PFSK-1 (cell line): ENCODE measurements around the gene CENPP.

Experiments used
- FOXP2 ChIP-seq: optimal IDR thresholded peaks from 2 replicates; pipeline ENCODE3; 2011; ENCODE audit warnings: borderline replicate concordance, control low read depth, inconsistent platforms; ENCODE audit not compliant: insufficient read depth; ENCODE audit errors: extremely low read length, extremely low read depth
- POLR2AphosphoS5 ChIP-seq: IDR thresholded peaks from 2 replicates; pipeline ENCODE4 v1.6.1; 2012; ENCODE audit warnings: low read depth, mild to moderate bottlenecking, control low read depth, low read length, moderate library complexity
- REST ChIP-seq, 2 experiments: IDR thresholded peaks; 2 replicates each; pipeline versions ENCODE4 v1.6.1 to v1.8.0; 2011 to 2012; ENCODE audit warnings: low read depth in 2 of 2, low read length in 2 of 2, control low read depth in 1 of 2, inconsistent platforms in 1 of 2, mild to moderate bottlenecking in 1 of 2, moderate library complexity in 1 of 2; ENCODE audit not compliant: insufficient read depth in 1 of 2
- SIN3A ChIP-seq: IDR thresholded peaks from 2 replicates; pipeline ENCODE4 v1.6.1; 2012; ENCODE audit warnings: mild to moderate bottlenecking, low read length, moderate library complexity, borderline replicate concordance; ENCODE audit not compliant: insufficient read depth
- TAF1 ChIP-seq: IDR thresholded peaks from 2 replicates; pipeline ENCODE4 v1.6.1; 2012; ENCODE audit warnings: low read length, control low read depth, borderline replicate concordance; ENCODE audit not compliant: insufficient read depth

Gene CENPP

GRCh38 chr9:92483627-92484545, 158.1 kb downstream of the CENPP start:
- TF ChIP-seq SIN3A (no peak), REST (IDR thresholded peaks at IDR 0.05; ENCODE audit: insufficient read depth in 1 of 2, low read depth in 2 of 2, low read length in 2 of 2) (no peak), TAF1 (no peak), POLR2AphosphoS5 (no peak), FOXP2 (no peak)

- TF ChIP-seq SIN3A: no peak
- no peak for TF ChIP-seq TAF1
- no peak for TF ChIP-seq POLR2AphosphoS5
- no peak for TF ChIP-seq REST (IDR thresholded peaks at IDR 0.05; ENCODE audit: insufficient read depth in 1 of 2, low read depth in 2 of 2, low read length in 2 of 2)
- no peak for TF ChIP-seq FOXP2
Measured at GRCh38 chr9:92484563-92484962, 158.8 kb downstream of the CENPP start.

- TF ChIP-seq SIN3A: no peak
Measured at GRCh38 chr9:92486371-92486770, 160.6 kb downstream of the CENPP start.

- no peak for TF ChIP-seq FOXP2
- no peak for TF ChIP-seq SIN3A
- no peak for TF ChIP-seq TAF1
- TF ChIP-seq POLR2AphosphoS5: no peak
Measured at GRCh38 chr9:92488681-92489550, 163.2 kb downstream of the CENPP start.

- TF ChIP-seq SIN3A: no peak
- TF ChIP-seq REST (IDR thresholded peaks at IDR 0.05; ENCODE audit: insufficient read depth in 1 of 2, low read depth in 2 of 2, low read length in 2 of 2): no peak
Measured at GRCh38 chr9:92492781-92493401, 167.1 kb downstream of the CENPP start.
